HepG2 (cell line): ENCODE results near the gene DMRT3. TPM values are rescaled to one million over a fixed set of nuclear protein-coding genes. Genes with fewer than 3 reads are reported as not detected.

Source experiments
- ATAC-seq: fragments of 200-7000 bp; cut with Tn5 transposase; 3 replicates; pipeline ENCODE4 v1.9.1; 2020; ENCODE audit warnings: mild to moderate bottlenecking, moderate library complexity
- BruUV-seq: library from RNA; stranded (reverse); fragments of 400-500 nt; replicated peaks from 2 replicates; lab custom pipeline; 2021; lab: Mats Ljungman, UMichigan
- CTCF ChIA-PET: fragments of 300-600 bp; formaldehyde crosslinking; extraction: SDS; loops from one replicate; lab custom pipeline; 2021; ENCODE audit warnings: low total read pairs, inconsistent platforms, low intra/inter-chr PET ratio; lab: Yijun Ruan, JAX
- POLR2A ChIA-PET: fragments of 350-600 bp; sonication (Branson Sonifier 250); formaldehyde crosslinking; loops from one replicate; lab custom pipeline; 2020; ENCODE audit warnings: antibody characterized with exemption, inconsistent platforms; lab: Yijun Ruan, JAX
- DNase-seq: peaks from one replicate; pipeline ENCODE4 v3.0.0-alpha.2; 2015; ENCODE audit warnings: low spot score
- FAIRE-seq: peaks from 3 replicates; lab custom pipeline; 2011; peaks lifted over from hg19 to GRCh38; lab: Jason Lieb, UNC
- H2AFZ ChIP-seq: one replicate; pipeline ENCODE4 v1.6.1; 2011; ENCODE audit warnings: low read length, inconsistent platforms
- H3K27ac ChIP-seq: fragments of 300-600 bp; 3 replicates; pipeline ENCODE4 v1.8.0; 2011; ENCODE audit warnings: mixed run types, mild to moderate bottlenecking, mixed read lengths, low read length, inconsistent platforms; ENCODE audit not compliant: insufficient read depth; ENCODE audit errors: extremely low read length
- H3K27me3 ChIP-seq, 2 experiments: fragments of 200-600 bp in 1 of 2; 2 replicates in 1 of 2; 3 replicates in 1 of 2; pipeline versions ENCODE4 v1.6.0 to v1.8.0; 2011; ENCODE audit warnings: low read length in 2 of 2, mild to moderate bottlenecking in 2 of 2, moderate library complexity in 2 of 2, inconsistent platforms in 1 of 2; ENCODE audit not compliant: insufficient read depth in 2 of 2, control insufficient read depth in 1 of 2
- H3K36me3 ChIP-seq, 2 experiments: fragments of 200-600 bp in 1 of 2; replicated peaks in 1 of 2; 2 replicates in 1 of 2; 3 replicates in 1 of 2; pipeline versions ENCODE4 v1.5.1 to v1.8.0; 2011; ENCODE audit warnings: low read length in 2 of 2, inconsistent platforms in 1 of 2; ENCODE audit not compliant: insufficient read depth in 2 of 2, control insufficient read depth in 1 of 2
- H3K4me1 ChIP-seq: 2 replicates; pipeline ENCODE4 v1.5.1; 2012; ENCODE audit warnings: low read length, inconsistent platforms; ENCODE audit not compliant: insufficient read depth
- H3K4me2 ChIP-seq: 2 replicates; pipeline ENCODE4 v1.6.0; 2011; ENCODE audit warnings: low read depth, low read length, inconsistent platforms
- H3K4me3 ChIP-seq, 3 experiments: fragments of 200-600 bp in 1 of 3; sonication (generic), shearing (Covaris generic) in 1 of 3; replicated peaks in 1 of 3; 2 replicates each; pipeline ENCODE4 v1.5.1; 2011 to 2016; ENCODE audit warnings: low read length in 3 of 3, inconsistent platforms in 2 of 3, low read depth in 2 of 3, mild to moderate bottlenecking in 2 of 3, control low read depth in 1 of 3, mixed read lengths in 1 of 3; ENCODE audit not compliant: insufficient read depth in 1 of 3
- H3K79me2 ChIP-seq: one replicate; pipeline ENCODE4 v1.6.1; 2011; ENCODE audit warnings: low read length, inconsistent platforms; ENCODE audit not compliant: insufficient read depth
- H3K9ac ChIP-seq: 2 replicates; pipeline ENCODE4 v1.6.0; 2011; ENCODE audit warnings: mild to moderate bottlenecking, low read depth, low read length, inconsistent platforms; ENCODE audit not compliant: insufficient read depth
- H3K9me3 ChIP-seq: 2 replicates; pipeline ENCODE4 v1.5.1; 2012; ENCODE audit warnings: mild to moderate bottlenecking, low read length
- H4K20me1 ChIP-seq: 2 replicates; pipeline ENCODE4 v1.6.0; 2011; ENCODE audit warnings: inconsistent platforms, mild to moderate bottlenecking, low read length, moderate library complexity; ENCODE audit not compliant: insufficient read depth
- AKNA ChIP-seq: sonication (generic); formaldehyde crosslinking; IDR thresholded peaks from 2 replicates; pipeline ENCODE4 v1.4.0; 2020; ENCODE audit warnings: missing genetic modification reagents, borderline replicate concordance
- BHLHE40 ChIP-seq: IDR thresholded peaks from 2 replicates; pipeline ENCODE4 v1.6.1; 2011; ENCODE audit warnings: low read length, improper control_type of control experiment
- CTCF ChIP-seq: sonication (generic); formaldehyde crosslinking; IDR thresholded peaks from 2 replicates; pipeline ENCODE4 v1.5.0; 2020; ENCODE audit warnings: mild to moderate bottlenecking, missing genetic modification reagents, moderate library complexity
- SIX1 ChIP-seq: sonication (generic); formaldehyde crosslinking; IDR thresholded peaks from 2 replicates; pipeline ENCODE4 v1.4.0; 2020; ENCODE audit warnings: missing genetic modification reagents, borderline replicate concordance
- ZNF101 ChIP-seq: sonication (generic); formaldehyde crosslinking; IDR thresholded peaks from 2 replicates; pipeline ENCODE4 v1.4.0; 2020; ENCODE audit warnings: mild to moderate bottlenecking, low read depth, missing genetic modification reagents, borderline replicate concordance
- ZNF33A ChIP-seq: sonication (generic); formaldehyde crosslinking; IDR thresholded peaks from 2 replicates; pipeline ENCODE4 v1.5.1; 2020; ENCODE audit warnings: missing genetic modification reagents, mild to moderate bottlenecking, moderate library complexity, borderline replicate concordance
- ZNF629 ChIP-seq: sonication (generic); formaldehyde crosslinking; conservative IDR thresholded peaks from 2 replicates; pipeline ENCODE4 v1.5.0; 2020; ENCODE audit warnings: missing genetic modification reagents
- ZNF687 ChIP-seq: sonication (generic); formaldehyde crosslinking; IDR thresholded peaks from 2 replicates; pipeline ENCODE4 v1.5.1; 2020; ENCODE audit warnings: mild to moderate bottlenecking, missing genetic modification reagents, moderate library complexity
- ZNF780A ChIP-seq: sonication (generic); formaldehyde crosslinking; IDR thresholded peaks from 2 replicates; pipeline ENCODE4 v1.8.0; 2022; ENCODE audit warnings: mild to moderate bottlenecking, missing genetic modification reagents, moderate library complexity
- WGBS: methylation state at CpG from one replicate; pipeline ENCODE4 v1.1.6; 2017; ENCODE audit warnings: low lambda C conversion rate; 5-methylcytosine and 5-hydroxymethylcytosine counted together
- in situ Hi-C: cut with HindIII; loops from 2 replicates; pipeline ENCODE4 v1.10.0; 2017; ENCODE audit warnings: low pct_unique_long_range_greater_than_20kb; ENCODE audit not compliant: extremely low pct_ligation_motif_present
- intact Hi-C: fragments of 100-400 bp; cut with micrococcal nuclease; formaldehyde crosslinking; loops from one replicate; pipeline ENCODE4 v1.10.0; 2022; ENCODE audit not compliant: unreplicated experiment
- polyA plus RNA-seq, 8 experiments: library from polyadenylated mRNA; depleted of rRNA in 3 of 8; stranded (reverse) in 7 of 8; unstranded in 1 of 8; fragments of >200 nt; fragmentation: Illumina TruSeq in 4 of 8; extraction: Trizol in 4 of 8; gene quantifications; 2 replicates each; pipeline versions ENCODE4 v1.2.1 to v1.2.3, GENCODE V29; 2011 to 2016; ENCODE audit warnings: low read depth in 4 of 8, missing spikeins in 1 of 8, mixed read lengths in 1 of 8; ENCODE audit not compliant: insufficient read depth in 1 of 8
- total RNA-seq, 5 experiments: library from RNA; depleted of rRNA; stranded (reverse); fragments of >200 nt; fragmentation: Illumina TruSeq; extraction: Trizol; gene quantifications; 2 replicates each; pipeline ENCODE4 v1.2.3, GENCODE V29; 2016; ENCODE audit warnings: low read depth in 1 of 5

Gene DMRT3
- total and polyA plus RNA-seq, 2 of the 13 experiments (the other 11 are each of a cell fraction or from before 2014, with no cell fraction given), result not detected

GRCh38 chr9:998299-999110 is 22.1 kb downstream of the DMRT3 start (continued):
- TF ChIP-seq ZNF687 (CRISPR knock-in tag) (peak; percentile 26; the same call in 1 of the 2 replicates), CTCF (peak; percentile 61)

GRCh38 chr9:1001838-1002237 is 25.4 kb downstream of the DMRT3 start:
- H3K79me2 ChIP-seq, result no peaks in the 10 kb centered on the region
- in situ Hi-C loops, result loop anchor here (5.0 kb wide), 1 partner anchor 110 kb away; no protein-coding TSS in a partner anchor
- CTCF ChIA-PET, result no interaction called here
- 14% methylated on average over 4 of the region's 4 CpGs for WGBS
- H4K20me1 ChIP-seq, result no peaks in the 10 kb centered on the region
- DNase-seq (no peak), ATAC-seq (no peak), FAIRE-seq (no peak)
- H3K27ac ChIP-seq, result no peak overlapping the region
- intact Hi-C loops, result loop anchor here (10.0 kb wide), 1 partner anchor 417 kb away; no protein-coding TSS in a partner anchor
- no peaks in the 10 kb centered on the region for H3K27me3 ChIP-seq
- H3K36me3 ChIP-seq, result no peaks in the 10 kb centered on the region
- no peak overlapping the region for H3K4me3 ChIP-seq
- no peak overlapping the region for H2AFZ ChIP-seq
- no peaks in the 10 kb centered on the region for H3K9me3 ChIP-seq
- BruUV-seq, result no TSS peak
- POLR2A ChIA-PET, result no interaction called here
- H3K9ac ChIP-seq, result no peak overlapping the region
- H3K4me2 ChIP-seq, result no peak overlapping the region
- H3K4me1 ChIP-seq, result no peaks in the 10 kb centered on the region
- TF ChIP-seq ZNF780A (CRISPR knock-in tag) (no peak), BHLHE40 (no peak), SIX1 (CRISPR knock-in tag) (no peak), AKNA (CRISPR knock-in tag) (no peak), ZNF629 (CRISPR knock-in tag) (no peak), ZNF101 (CRISPR knock-in tag) (no peak), ZNF33A (CRISPR knock-in tag) (no peak)
